Heart left ventricle (tissue), 16 donors: ENCODE measurements around the gene SLC17A3. TPM values are rescaled to one million over a fixed set of nuclear protein-coding genes. Genes with fewer than 3 reads are reported as not detected.

Experiments used
- ATAC-seq, 4 donors: fragments of 200-7000 bp; cut with Tn5 transposase; one replicate each; pipeline ENCODE4 v1.9.1; 2020 to 2022; ENCODE audit warnings: moderate library complexity in 4 of 4, mild to moderate bottlenecking in 3 of 4, moderate number of reproducible peaks in 1 of 4
- DNase-seq, 5 donors: peaks; one replicate each; pipeline ENCODE4 v3.0.0-alpha.2; 2020
- H3K27ac ChIP-seq, 12 donors: fragments of 200-600 bp; sonication (generic) in 4 of 12; one replicate each; pipeline versions ENCODE4 v1.5.0 to v1.8.0; 2016 to 2022; ENCODE audit warnings: mild to moderate bottlenecking in 2 of 12
- H3K27me3 ChIP-seq, 9 donors: fragments of 200-600 bp; sonication (generic) in 2 of 9; one replicate each; pipeline versions ENCODE4 v1.5.1 to v1.8.0; 2016 to 2022; ENCODE audit warnings: mild to moderate bottlenecking in 3 of 9
- H3K36me3 ChIP-seq, 9 donors: fragments of 200-600 bp; sonication (generic) in 2 of 9; one replicate each; pipeline versions ENCODE4 v1.5.0 to v1.8.0; 2018 to 2022; ENCODE audit warnings: mild to moderate bottlenecking in 2 of 9
- H3K4me1 ChIP-seq, 12 donors: fragments of 200-600 bp; sonication (generic) in 4 of 12; one replicate each; pipeline versions ENCODE4 v1.5.0 to v1.8.0; 2016 to 2022; ENCODE audit warnings: mild to moderate bottlenecking in 3 of 12
- H3K4me3 ChIP-seq, 12 donors: fragments of 200-600 bp; sonication (generic) in 4 of 12; one replicate each; pipeline versions ENCODE4 v1.5.0 to v1.8.0; 2017 to 2022; ENCODE audit warnings: mild to moderate bottlenecking in 9 of 12, moderate library complexity in 4 of 12
- H3K9me3 ChIP-seq, 12 donors: fragments of 200-600 bp; sonication (generic) in 4 of 12; one replicate each; pipeline versions ENCODE4 v1.5.0 to v1.8.0; 2016 to 2022; ENCODE audit warnings: mild to moderate bottlenecking in 1 of 12
- POLR2A ChIP-seq, 2 donors: fragments of 450-650 bp; IDR thresholded peaks; one replicate each; pipeline ENCODE4 v1.6.1; 2017; ENCODE audit warnings: antibody characterized with exemption in 2 of 2, mild to moderate bottlenecking in 2 of 2, moderate library complexity in 2 of 2
- WGBS, 4 donors: extraction: QIAGEN DNeasy Blood & Tissue Kit in 2 of 4; methylation state at CpG; one replicate each; pipeline versions ENCODE4 v1.1.5 to v1.1.7; 2013 to 2018; 5-methylcytosine and 5-hydroxymethylcytosine counted together
- intact Hi-C, 10 donors: fragments of 100-400 bp; cut with DNase I; formaldehyde crosslinking; loops; one replicate each; pipeline versions ENCODE4 v1.11.1 to v1.14.2; 2022
- polyA plus RNA-seq, 2 donors: library from polyadenylated mRNA; stranded (reverse); fragments of 200-250 nt; gene quantifications; one replicate each; pipeline ENCODE4 v1.2.3, GENCODE V29; 2013
- total RNA-seq, 9 donors: library from RNA; depleted of rRNA in 2 of 9; stranded (reverse); fragments of >200 nt in 2 of 9; fragmentation: NEBNext Ultra II Directional in 3 of 9; extraction: Animal tissue kit (Norgen Biotek cat#: 25700) in 3 of 9; gene quantifications; one replicate each; pipeline versions ENCODE4 v1.1.0 to v1.2.4, GENCODE V29; 2016 to 2023
- TF ChIP-seq, protein P1 (sequence below), 12 donors: fragments of 200-600 bp; sonication (generic) in 4 of 12; IDR thresholded peaks; one replicate each; pipeline versions ENCODE4 v1.5.0 to v1.8.0; 2018 to 2022; ENCODE audit warnings: antibody characterized with exemption in 12 of 12, mild to moderate bottlenecking in 5 of 12
- donor health status: ischemic (EF 13 %, LVEDD 7.1; RV severe dilation, severe dysfunction).
- donor health status: healthy with polysubstance abuse.
- donor health status: DM: no; HTN: yes; CAD: no.
- donor health status: DM: no; HTN: no; CAD: no.
- donor health status: ischemic (EF 25% LVEDD 6.9; RV normal size, moderate dysfunction).
- donor health status: ischemic (EF 25% LVEDD 5.7; RV mildly dilated, moderate dysfunction).
- donor health status: healthy.
- donor health status: DM: yes; HTN: yes; CAD: no.
- donor health status: ischemic (EF 35%, LVEDD 5.7; RV mildly dilated, moderate dysfunction).
- donor health status: nonischemic (EF 11% LVEDD 7.7; RV severe dilation, severe dysfunction).
- donor health status: DM: yes; HTN: yes; CAD: no.
- donor health status: PGD.
- donor health status: ischemic (EF 29% LVEDD 5.4; RV normal size, mild dysfunction).
- donor health status: nonischemic (EF 23%, LVEDD 6.1; RV moderate dilation, normal function).

The SLC17A3 gene
- total and polyA plus RNA-seq, 11 donors, result not detected

DNA sequence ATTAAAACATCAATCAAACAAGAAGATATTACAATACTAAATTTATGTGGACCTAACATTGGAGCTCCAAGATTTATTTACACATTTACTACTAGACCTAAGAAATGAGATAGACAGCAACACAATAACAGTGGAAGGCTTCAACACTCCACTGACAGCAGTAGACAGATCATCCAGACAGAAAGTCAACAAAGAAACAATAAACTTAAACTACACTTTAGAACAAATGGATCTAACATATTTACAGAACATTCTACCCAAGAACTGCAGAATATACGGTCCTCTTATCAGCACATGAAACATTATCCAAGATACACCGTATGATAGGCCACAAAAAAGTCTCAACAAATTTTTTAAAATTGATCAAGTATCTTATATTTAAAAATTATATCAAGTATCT is 69.2 kb downstream of the SLC17A3 start:
- Histone ChIP-seq H3K36me3 (no peaks in the 10 kb centered on the region), H3K4me1 (no peaks in the 10 kb centered on the region), H3K27me3 (peaks cover 0 to 12% (median 0%) of the 10 kb centered on the region in 9 donors), H3K27ac (no peak overlapping the region), H3K9me3 (peaks cover 0 to 4% (median 0%) of the 10 kb centered on the region in 12 donors), H3K4me3 (no peak overlapping the region)
- DNase-seq, result no peak
- TF ChIP-seq POLR2A (IDR thresholded peaks at IDR 0.05), result no peak
- TF ChIP-seq, protein P1, sequence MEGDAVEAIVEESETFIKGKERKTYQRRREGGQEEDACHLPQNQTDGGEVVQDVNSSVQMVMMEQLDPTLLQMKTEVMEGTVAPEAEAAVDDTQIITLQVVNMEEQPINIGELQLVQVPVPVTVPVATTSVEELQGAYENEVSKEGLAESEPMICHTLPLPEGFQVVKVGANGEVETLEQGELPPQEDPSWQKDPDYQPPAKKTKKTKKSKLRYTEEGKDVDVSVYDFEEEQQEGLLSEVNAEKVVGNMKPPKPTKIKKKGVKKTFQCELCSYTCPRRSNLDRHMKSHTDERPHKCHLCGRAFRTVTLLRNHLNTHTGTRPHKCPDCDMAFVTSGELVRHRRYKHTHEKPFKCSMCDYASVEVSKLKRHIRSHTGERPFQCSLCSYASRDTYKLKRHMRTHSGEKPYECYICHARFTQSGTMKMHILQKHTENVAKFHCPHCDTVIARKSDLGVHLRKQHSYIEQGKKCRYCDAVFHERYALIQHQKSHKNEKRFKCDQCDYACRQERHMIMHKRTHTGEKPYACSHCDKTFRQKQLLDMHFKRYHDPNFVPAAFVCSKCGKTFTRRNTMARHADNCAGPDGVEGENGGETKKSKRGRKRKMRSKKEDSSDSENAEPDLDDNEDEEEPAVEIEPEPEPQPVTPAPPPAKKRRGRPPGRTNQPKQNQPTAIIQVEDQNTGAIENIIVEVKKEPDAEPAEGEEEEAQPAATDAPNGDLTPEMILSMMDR (IDR thresholded peaks at IDR 0.05), result no peak
- WGBS, 4 donors, result 78 to 86% (median 85%) methylated on average over 2 of the region's 2 CpGs
- ATAC-seq, result no peak
- intact Hi-C loops, result no loop called here

DNA sequence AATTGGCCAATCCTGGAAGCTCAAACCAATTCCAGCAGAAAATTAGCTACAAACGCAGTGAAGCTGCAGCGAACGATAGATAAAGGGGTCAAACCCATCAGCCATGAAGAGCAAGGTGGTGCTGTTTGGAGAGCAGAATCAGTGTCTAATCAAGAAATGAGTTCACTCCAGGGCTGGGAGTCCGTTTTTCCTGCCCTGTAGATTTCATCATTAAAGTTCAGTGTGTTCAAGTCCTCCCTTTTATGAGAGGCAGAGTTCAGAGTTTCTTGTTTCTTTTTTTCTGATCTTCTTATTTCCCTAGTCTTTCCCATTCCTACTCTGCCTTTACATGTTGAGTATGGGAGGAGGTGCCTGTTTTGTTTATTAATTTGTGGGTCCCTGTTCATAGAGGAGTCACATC is 72.6 kb downstream of the SLC17A3 start:
- Histone ChIP-seq H3K27ac (no peak overlapping the region), H3K36me3 (no peaks in the 10 kb centered on the region), H3K9me3 (peaks cover 0 to 4% (median 0%) of the 10 kb centered on the region in 12 donors), H3K27me3 (peaks cover 0 to 12% (median 0%) of the 10 kb centered on the region in 9 donors), H3K4me1 (no peaks in the 10 kb centered on the region), H3K4me3 (no peak overlapping the region)
- TF ChIP-seq, protein P1 (IDR thresholded peaks at IDR 0.05), result no peak
- no peak for TF ChIP-seq POLR2A (IDR thresholded peaks at IDR 0.05)
- DNase-seq, result no peak
- ATAC-seq, result no peak
- 70 to 74% (median 72%) methylated on average over 4 of the region's 4 CpGs for WGBS, 4 donors
- intact Hi-C loops, result no loop called here

Other genes with a start within 250 kb of the SLC17A3 start
- gene SCGN, start 222.0 kb downstream of the SLC17A3 start, total RNA-seq, result 10 to 100 TPM in 1 of 9 donors, 1 to 10 TPM in 3, under 1 TPM in 2, not detected in 3; 0.27 to 12.0 (median 1.1) TPM
- 1 to 10 TPM; 1.2 to 1.6 TPM for gene SCGN, start 222.0 kb downstream of the SLC17A3 start, polyA plus RNA-seq
- gene SLC17A4, start 119.5 kb downstream of the SLC17A3 start, total RNA-seq, result not detected
- under 1 TPM in 1 of 2 donors, not detected in 1; 0.04 TPM for gene SLC17A4, start 119.5 kb downstream of the SLC17A3 start, polyA plus RNA-seq
- gene SLC17A1, start 42.2 kb downstream of the SLC17A3 start, total RNA-seq, result not detected
- not detected for gene SLC17A1, start 42.2 kb downstream of the SLC17A3 start, polyA plus RNA-seq
- gene SLC17A2, start 56.4 kb upstream of the SLC17A3 start, total RNA-seq, result not detected
- not detected for gene SLC17A2, start 56.4 kb upstream of the SLC17A3 start, polyA plus RNA-seq
- gene TRIM38, start 88.6 kb upstream of the SLC17A3 start, total RNA-seq, result 1 to 10 TPM; 1.9 to 8.4 (median 2.6) TPM
- gene TRIM38, start 88.6 kb upstream of the SLC17A3 start, polyA plus RNA-seq, result 1 to 10 TPM; 1.5 to 1.9 TPM
- gene HFE, start 213.2 kb upstream of the SLC17A3 start, total RNA-seq, result 10 to 100 TPM in 1 of 9 donors, 1 to 10 TPM in 8; 1.9 to 13.9 (median 3.0) TPM
- gene HFE, start 213.2 kb upstream of the SLC17A3 start, polyA plus RNA-seq, result 1 to 10 TPM; 1.6 to 1.7 TPM